A549 (cell line): Measurements from ENCODE around the gene DCUN1D2. TPM values are rescaled to one million over a fixed set of nuclear protein-coding genes. Genes with fewer than 3 reads are reported as not detected.

Experiments
- ATAC-seq, 2 experiments: fragments of 200-7000 bp in 1 of 2; fragments of >200 bp in 1 of 2; cut with Nextera tagmentation in 1 of 2; cut with Tn5 transposase in 1 of 2; 3 replicates each; pipeline versions ENCODE4 v1.8.0 to v1.9.1; 2018 to 2020; ENCODE audit warnings: mild to moderate bottlenecking in 1 of 2, moderate library complexity in 1 of 2
- CTCF ChIA-PET: fragments of 300-600 bp; sonication (Branson Sonifier 250); formaldehyde crosslinking; extraction: SDS; loops from one replicate; lab custom pipeline; 2021; ENCODE audit warnings: antibody characterized with exemption, inconsistent platforms; lab: Yijun Ruan, JAX
- POLR2A ChIA-PET: fragments of 350-600 bp; formaldehyde crosslinking; extraction: SDS; loops from one replicate; lab custom pipeline; 2021; ENCODE audit warnings: antibody characterized with exemption, inconsistent platforms; lab: Yijun Ruan, JAX
- DNase-seq, 2 experiments: peaks; one replicate each; pipeline versions ENCODE4 v3.0.0 to v3.0.0-alpha.2; 2011 to 2016; ENCODE audit warnings: low read depth in 1 of 2, low spot score in 1 of 2
- FAIRE-seq: peaks from 2 replicates; lab custom pipeline; 2011; peaks lifted over from hg19 to GRCh38; lab: Jason Lieb, UNC
- H3K27ac ChIP-seq, 2 experiments: fragments of >200 bp; sonication (Bioruptor Twin); formaldehyde crosslinking; 3 replicates each; pipeline ENCODE4 v1.5.1; 2016 to 2017
- H3K4me1 ChIP-seq: fragments of >200 bp; sonication (Bioruptor Twin); formaldehyde crosslinking; 3 replicates; pipeline ENCODE4 v1.6.1; 2016
- H3K4me2 ChIP-seq: fragments of >200 bp; sonication (Bioruptor Twin); formaldehyde crosslinking; 3 replicates; pipeline ENCODE4 v1.6.1; 2016
- H3K4me3 ChIP-seq: fragments of >200 bp; sonication (Bioruptor Twin); formaldehyde crosslinking; 3 replicates; pipeline ENCODE4 v1.5.1; 2016
- H3K9me3 ChIP-seq: fragments of >200 bp; sonication (Bioruptor Twin); formaldehyde crosslinking; 3 replicates; pipeline ENCODE4 v1.6.1; 2016
- BHLHE40 ChIP-seq: IDR thresholded peaks from 2 replicates; pipeline ENCODE4 v1.6.1; 2012; ENCODE audit warnings: low read depth, low read length, inconsistent platforms
- CBX8 ChIP-seq: fragments of 200-600 bp; sonication (generic); IDR thresholded peaks from 2 replicates; pipeline ENCODE4 v1.6.1; 2016
- CEBPB ChIP-seq, 2 experiments: fragments of >200 bp in 1 of 2; sonication (Bioruptor Twin) in 1 of 2; formaldehyde crosslinking in 1 of 2; IDR thresholded peaks; 2 replicates each; pipeline ENCODE4 v1.6.1; 2012 to 2016
- E2F6 ChIP-seq: IDR thresholded peaks from 2 replicates; pipeline ENCODE4 v1.6.1; 2012; ENCODE audit warnings: low read depth, borderline replicate concordance
- ELK1 ChIP-seq: fragments of 150-350 bp; IDR thresholded peaks from 2 replicates; pipeline ENCODE4 v1.6.1; 2014; ENCODE audit warnings: low read depth, mild to moderate bottlenecking, low read length
- EP300 ChIP-seq, 2 experiments: fragments of >200 bp; sonication (Bioruptor Twin); formaldehyde crosslinking; IDR thresholded peaks; 2 replicates in 1 of 2; 3 replicates in 1 of 2; pipeline ENCODE4 v1.6.1; 2016 to 2017
- ESRRA ChIP-seq: fragments of 150-350 bp; IDR thresholded peaks from 2 replicates; pipeline ENCODE4 v1.6.1; 2014; ENCODE audit warnings: mild to moderate bottlenecking, low read length, borderline replicate concordance
- FOSB ChIP-seq: fragments of 250-450 bp; sonication (Bioruptor Pico); IDR thresholded peaks from 2 replicates; pipeline ENCODE4 v1.5.0; 2020; ENCODE audit warnings: mild to moderate bottlenecking, moderate library complexity
- FOSL2 ChIP-seq, 2 experiments: fragments of 450-650 bp in 1 of 2; fragments of >200 bp in 1 of 2; sonication (Bioruptor Twin) in 1 of 2; formaldehyde crosslinking; IDR thresholded peaks; 2 replicates each; pipeline versions ENCODE4 v1.5.0 to v1.6.1; 2016 to 2020; ENCODE audit warnings: mild to moderate bottlenecking in 1 of 2, moderate library complexity in 1 of 2
- FOXS1 ChIP-seq: fragments of 250-450 bp; sonication (Bioruptor Pico); IDR thresholded peaks from 2 replicates; pipeline ENCODE4 v1.5.0; 2020; ENCODE audit warnings: mild to moderate bottlenecking, moderate library complexity
- GATA3 ChIP-seq: IDR thresholded peaks from 2 replicates; pipeline ENCODE4 v1.6.1; 2012; ENCODE audit warnings: borderline replicate concordance
- HDAC2 ChIP-seq: fragments of 200-600 bp; sonication (generic); IDR thresholded peaks from 2 replicates; pipeline ENCODE4 v1.6.1; 2016
- HOXB13 ChIP-seq: fragments of 250-450 bp; sonication (Bioruptor Pico); IDR thresholded peaks from 2 replicates; pipeline ENCODE4 v1.5.0; 2020; ENCODE audit warnings: low read depth, mild to moderate bottlenecking, moderate library complexity
- HOXB5 ChIP-seq: fragments of 250-450 bp; sonication (Bioruptor Pico); IDR thresholded peaks from 2 replicates; pipeline ENCODE4 v1.5.0; 2020; ENCODE audit warnings: mild to moderate bottlenecking, moderate library complexity
- JUN ChIP-seq, 2 experiments: fragments of >200 bp; sonication (Bioruptor Twin); formaldehyde crosslinking; IDR thresholded peaks; 2 replicates in 1 of 2; 3 replicates in 1 of 2; pipeline ENCODE4 v1.6.1; 2016 to 2017
- JUNB ChIP-seq: fragments of >200 bp; sonication (Bioruptor Twin); formaldehyde crosslinking; IDR thresholded peaks from 2 replicates; pipeline ENCODE4 v1.6.1; 2016
- MAX ChIP-seq: IDR thresholded peaks from 2 replicates; pipeline ENCODE4 v1.6.1; 2012
- MAZ ChIP-seq: fragments of 150-350 bp; IDR thresholded peaks from 2 replicates; pipeline ENCODE4 v1.6.1; 2014; ENCODE audit warnings: antibody characterized with exemption, low read depth, low read length, borderline replicate concordance
- NFE2L2 ChIP-seq: fragments of 150-350 bp; conservative IDR thresholded peaks from 2 replicates; pipeline ENCODE4 v1.6.1; 2014; ENCODE audit warnings: low read length
- NR3C1 ChIP-seq: fragments of >200 bp; sonication (Bioruptor Twin); formaldehyde crosslinking; IDR thresholded peaks from 3 replicates; pipeline ENCODE4 v1.6.1; 2017
- PHF8 ChIP-seq: fragments of 200-600 bp; sonication (generic); IDR thresholded peaks from 2 replicates; pipeline ENCODE4 v1.6.1; 2016; ENCODE audit warnings: low read depth, mild to moderate bottlenecking, antibody characterized with exemption, moderate library complexity, borderline replicate concordance
- POLR2A ChIP-seq: IDR thresholded peaks from 2 replicates; pipeline ENCODE4 v1.6.1; 2012; ENCODE audit warnings: mild to moderate bottlenecking, low read length
- POLR2AphosphoS2 ChIP-seq: conservative IDR thresholded peaks from 2 replicates; pipeline ENCODE4 v1.6.1; 2012; ENCODE audit warnings: low read length, improper control_type of control experiment, inconsistent platforms
- RAD21 ChIP-seq, 2 experiments: fragments of >200 bp in 1 of 2; sonication (Bioruptor Twin) in 1 of 2; formaldehyde crosslinking in 1 of 2; IDR thresholded peaks in 1 of 2; conservative IDR thresholded peaks in 1 of 2; 2 replicates in 1 of 2; 3 replicates in 1 of 2; pipeline ENCODE4 v1.6.1; 2012 to 2018; ENCODE audit warnings: inconsistent platforms in 1 of 2
- RARB ChIP-seq: fragments of 250-450 bp; sonication (Bioruptor Pico); IDR thresholded peaks from 2 replicates; pipeline ENCODE4 v1.8.0; 2021; ENCODE audit warnings: mild to moderate bottlenecking, moderate library complexity
- RCOR1 ChIP-seq: fragments of 150-350 bp; IDR thresholded peaks from 2 replicates; pipeline ENCODE4 v1.6.1; 2014; ENCODE audit warnings: antibody characterized with exemption, low read length, low read depth
- SMC3 ChIP-seq: fragments of >200 bp; sonication (Bioruptor Twin); formaldehyde crosslinking; IDR thresholded peaks from 3 replicates; pipeline ENCODE4 v1.6.1; 2018; ENCODE audit warnings: inconsistent platforms
- ZC3H11A ChIP-seq: fragments of 450-650 bp; IDR thresholded peaks from 2 replicates; pipeline ENCODE4 v1.6.1; 2014; ENCODE audit warnings: antibody characterized with exemption, mild to moderate bottlenecking
- ZFP36 ChIP-seq: fragments of 450-650 bp; IDR thresholded peaks from 2 replicates; pipeline ENCODE4 v1.6.1; 2014; ENCODE audit warnings: borderline replicate concordance; ENCODE audit not compliant: partially characterized antibody
- ZSCAN20 ChIP-seq: fragments of 250-450 bp; sonication (Bioruptor Pico); IDR thresholded peaks from 2 replicates; pipeline ENCODE4 v1.8.0; 2022; ENCODE audit warnings: mild to moderate bottlenecking, moderate library complexity
- WGBS: methylation state at CpG from one replicate; pipeline ENCODE4 v1.1.6; 2017; ENCODE audit errors: missing lambda C conversion rate; 5-methylcytosine and 5-hydroxymethylcytosine counted together
- polyA plus RNA-seq, 4 experiments: library from polyadenylated mRNA; depleted of rRNA in 3 of 4; stranded (reverse); fragments of >200 nt; fragmentation: RNase III in 1 of 4; extraction: RNeasy Plus Mini Kit Qiagen cat#74134 plus additional on column Dnase treatment in 1 of 4; gene quantifications; 2 replicates in 3 of 4; 3 replicates in 1 of 4; pipeline ENCODE4 v1.2.3, GENCODE V29; 2011 to 2017
- TF ChIP-seq, protein P1 (sequence below): IDR thresholded peaks from 2 replicates; pipeline ENCODE4 v1.6.1; 2012
- TF ChIP-seq, protein P2 (sequence below): fragments of 450-650 bp; IDR thresholded peaks from 2 replicates; pipeline ENCODE4 v1.6.1; 2014; ENCODE audit warnings: antibody characterized with exemption
- TF ChIP-seq, protein P3 (sequence below): fragments of >200 bp; sonication (Bioruptor Twin); formaldehyde crosslinking; IDR thresholded peaks from 3 replicates; pipeline ENCODE4 v1.6.1; 2016
- TF ChIP-seq, protein P4 (sequence below): fragments of >200 bp; sonication (Bioruptor Twin); formaldehyde crosslinking; IDR thresholded peaks from 2 replicates; pipeline ENCODE4 v1.6.1; 2016

Gene DCUN1D2
- polyA plus RNA-seq, 2 of the 4 experiments (the other 2 are of a cell fraction): 8.4 to 8.6 TPM

DNA sequence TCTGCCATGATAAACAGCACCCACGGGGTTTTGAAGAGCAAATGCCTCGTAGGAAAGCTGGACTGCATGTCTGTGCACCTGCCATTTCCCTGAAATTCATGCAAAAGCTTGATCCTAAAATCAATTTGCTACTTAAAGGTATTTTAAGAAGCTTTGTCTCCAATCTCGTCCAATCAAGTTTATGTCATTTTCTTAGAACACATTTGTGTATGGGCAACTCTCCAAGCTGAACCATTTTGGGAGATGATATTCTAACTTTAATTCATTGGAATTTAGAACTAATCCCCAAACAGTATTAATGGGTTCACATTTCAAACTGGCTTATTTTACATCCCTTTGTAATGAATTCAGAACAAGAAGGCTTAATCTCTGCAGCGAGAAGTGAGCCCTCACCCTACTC lies 38.0 kb downstream of the DCUN1D2 start:
- Histone ChIP-seq H3K27ac (no peak overlapping the region), H3K4me3 (no peak overlapping the region), H3K4me1 (peaks cover 10% of the 10 kb centered on the region; the same call in 2 of the 3 replicates)
- no peak for ATAC-seq
- TF ChIP-seq CEBPB (IDR thresholded peaks at IDR 0.05) (no peak), HOXB13 (CRISPR knock-in tag) (no peak), FOXS1 (no peak), SMC3 (no peak), MAX (no peak), ZC3H11A (no peak), EP300 (IDR thresholded peaks at IDR 0.05) (no peak), RCOR1 (no peak), HOXB5 (no peak), HDAC2 (no peak), FOSL2 (IDR thresholded peaks at IDR 0.05) (no peak), FOSL2 (CRISPR knock-in tag; IDR thresholded peaks at IDR 0.05) (no peak), JUN (IDR thresholded peaks at IDR 0.05) (no peak), POLR2AphosphoS2 (no peak), ZSCAN20 (CRISPR knock-in tag) (no peak), JUNB (no peak), CBX8 (no peak), ELK1 (no peak)
- TF ChIP-seq, protein P1, sequence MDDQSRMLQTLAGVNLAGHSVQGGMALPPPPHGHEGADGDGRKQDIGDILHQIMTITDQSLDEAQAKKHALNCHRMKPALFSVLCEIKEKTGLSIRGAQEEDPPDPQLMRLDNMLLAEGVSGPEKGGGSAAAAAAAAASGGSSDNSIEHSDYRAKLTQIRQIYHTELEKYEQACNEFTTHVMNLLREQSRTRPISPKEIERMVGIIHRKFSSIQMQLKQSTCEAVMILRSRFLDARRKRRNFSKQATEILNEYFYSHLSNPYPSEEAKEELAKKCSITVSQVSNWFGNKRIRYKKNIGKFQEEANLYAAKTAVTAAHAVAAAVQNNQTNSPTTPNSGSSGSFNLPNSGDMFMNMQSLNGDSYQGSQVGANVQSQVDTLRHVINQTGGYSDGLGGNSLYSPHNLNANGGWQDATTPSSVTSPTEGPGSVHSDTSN: no peak
- TF ChIP-seq, all 56 proteins: peak for 0
- 87% methylated on average over 4 of the region's 4 CpGs for WGBS
- DNase-seq (no peak), FAIRE-seq (no peak)
- no peak overlapping the region for H3K4me2 ChIP-seq
- no peaks in the 10 kb centered on the region for H3K9me3 ChIP-seq
- POLR2A ChIA-PET: no interaction called here
- CTCF ChIA-PET: interaction anchor here (0.6 to 2.0 kb wide), 6 partner anchors 25 to 513 kb away, joined by 3 to 7 read pairs (median 3); no protein-coding TSS in a partner anchor

DNA sequence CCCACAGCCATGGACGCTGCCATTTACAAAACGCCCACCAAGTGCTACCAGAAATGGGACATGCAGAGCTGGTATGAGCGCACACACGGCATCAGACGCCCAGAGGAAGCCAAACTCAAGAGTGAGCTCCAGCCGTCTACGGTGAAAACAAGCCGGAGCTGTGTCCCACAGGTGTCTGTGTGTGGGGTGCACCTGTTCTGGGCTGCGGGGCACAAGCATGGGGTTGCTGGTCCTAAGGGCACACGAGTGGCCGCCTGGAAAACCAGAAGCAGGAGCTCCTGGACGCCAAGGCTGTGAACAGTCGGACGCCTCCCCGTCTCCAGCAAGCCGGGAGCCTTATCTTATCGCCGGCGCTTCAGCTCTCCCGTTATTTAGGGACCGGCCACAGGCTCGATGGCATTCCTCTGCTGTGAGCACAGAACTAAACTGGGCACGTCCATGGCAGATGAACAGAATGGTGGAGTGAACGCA lies 38.5 kb downstream of the DCUN1D2 start:
- H3K9me3 ChIP-seq: no peaks in the 10 kb centered on the region
- 95% methylated on average over 20 of the region's 24 CpGs for WGBS
- no peak overlapping the region for H3K4me2 ChIP-seq
- peaks cover 10% of the 10 kb centered on the region; the same call in 2 of the 3 replicates for H3K4me1 ChIP-seq
- FAIRE-seq (no peak), ATAC-seq (no peak), DNase-seq (no peak)
- TF ChIP-seq NR3C1 (no peak), FOXS1 (no peak), GATA3 (no peak), FOSB (CRISPR knock-in tag) (no peak), EP300 (IDR thresholded peaks at IDR 0.05) (no peak), E2F6 (no peak), ZFP36 (no peak), NFE2L2 (no peak), POLR2A (no peak), RARB (CRISPR knock-in tag) (no peak), RAD21 (conservative IDR thresholded peaks at IDR 0.05 in 1 of 2, IDR thresholded peaks at IDR 0.05 in 1 of 2) (no peak), PHF8 (no peak), FOSL2 (IDR thresholded peaks at IDR 0.05) (no peak), FOSL2 (CRISPR knock-in tag; IDR thresholded peaks at IDR 0.05) (no peak), ESRRA (no peak), BHLHE40 (no peak), MAZ (no peak)
- TF ChIP-seq, protein P2, sequence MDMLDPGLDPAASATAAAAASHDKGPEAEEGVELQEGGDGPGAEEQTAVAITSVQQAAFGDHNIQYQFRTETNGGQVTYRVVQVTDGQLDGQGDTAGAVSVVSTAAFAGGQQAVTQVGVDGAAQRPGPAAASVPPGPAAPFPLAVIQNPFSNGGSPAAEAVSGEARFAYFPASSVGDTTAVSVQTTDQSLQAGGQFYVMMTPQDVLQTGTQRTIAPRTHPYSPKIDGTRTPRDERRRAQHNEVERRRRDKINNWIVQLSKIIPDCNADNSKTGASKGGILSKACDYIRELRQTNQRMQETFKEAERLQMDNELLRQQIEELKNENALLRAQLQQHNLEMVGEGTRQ: no peak
- TF ChIP-seq, protein P3, sequence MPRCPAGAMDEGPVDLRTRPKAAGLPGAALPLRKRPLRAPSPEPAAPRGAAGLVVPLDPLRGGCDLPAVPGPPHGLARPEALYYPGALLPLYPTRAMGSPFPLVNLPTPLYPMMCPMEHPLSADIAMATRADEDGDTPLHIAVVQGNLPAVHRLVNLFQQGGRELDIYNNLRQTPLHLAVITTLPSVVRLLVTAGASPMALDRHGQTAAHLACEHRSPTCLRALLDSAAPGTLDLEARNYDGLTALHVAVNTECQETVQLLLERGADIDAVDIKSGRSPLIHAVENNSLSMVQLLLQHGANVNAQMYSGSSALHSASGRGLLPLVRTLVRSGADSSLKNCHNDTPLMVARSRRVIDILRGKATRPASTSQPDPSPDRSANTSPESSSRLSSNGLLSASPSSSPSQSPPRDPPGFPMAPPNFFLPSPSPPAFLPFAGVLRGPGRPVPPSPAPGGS: no peak
- TF ChIP-seq, protein P4, sequence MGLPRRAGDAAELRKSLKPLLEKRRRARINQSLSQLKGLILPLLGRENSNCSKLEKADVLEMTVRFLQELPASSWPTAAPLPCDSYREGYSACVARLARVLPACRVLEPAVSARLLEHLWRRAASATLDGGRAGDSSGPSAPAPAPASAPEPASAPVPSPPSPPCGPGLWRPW: no peak
- H3K27ac ChIP-seq: no peak overlapping the region
- CTCF ChIA-PET: interaction anchor here (0.6 to 2.0 kb wide), 6 partner anchors 25 to 417 kb away, joined by 3 to 7 read pairs (median 3); no protein-coding TSS in a partner anchor
- POLR2A ChIA-PET: no interaction called here
- H3K4me3 ChIP-seq: no peak overlapping the region
